Left cardiac atrium (tissue), 4 donors: ENCODE results near the gene CCDC50. TPM values are rescaled to one million over a fixed set of nuclear protein-coding genes. Genes with fewer than 3 reads are reported as not detected.

Source experiments
- ATAC-seq, 2 donors: fragments of 200-7000 bp; cut with Tn5 transposase; one replicate each; pipeline ENCODE4 v1.9.1; 2020; ENCODE audit warnings: mild to moderate bottlenecking in 2 of 2, moderate library complexity in 2 of 2
- DNase-seq: peaks from one replicate; pipeline ENCODE4 v3.0.0-alpha.2; 2020
- intact Hi-C, 2 donors: fragments of 100-400 bp; cut with DNase I; formaldehyde crosslinking; loops; one replicate each; pipeline versions ENCODE4 v1.14.1 to v1.15.1; 2022 to 2023
- total RNA-seq, 2 donors: library from RNA; stranded (reverse); fragmentation: NEBNext Ultra II Directional; extraction: Animal tissue kit (Norgen Biotek cat#: 25700); gene quantifications; one replicate each; pipeline ENCODE4 v1.2.1, GENCODE V29; 2021
- donor health status: DM: no; HTN: yes; CAD: no.
- donor health status: DM: no; HTN: yes; CAD: no; lungs with severe emphysema.
- donor health status: DM: yes; HTN: yes; CAD: no.
- donor health status: Dilated cardiomyopathy.

CCDC50 gene
- total RNA-seq, 2 donors from 2014 or later: 53.1 to 69.0 TPM

DNA sequence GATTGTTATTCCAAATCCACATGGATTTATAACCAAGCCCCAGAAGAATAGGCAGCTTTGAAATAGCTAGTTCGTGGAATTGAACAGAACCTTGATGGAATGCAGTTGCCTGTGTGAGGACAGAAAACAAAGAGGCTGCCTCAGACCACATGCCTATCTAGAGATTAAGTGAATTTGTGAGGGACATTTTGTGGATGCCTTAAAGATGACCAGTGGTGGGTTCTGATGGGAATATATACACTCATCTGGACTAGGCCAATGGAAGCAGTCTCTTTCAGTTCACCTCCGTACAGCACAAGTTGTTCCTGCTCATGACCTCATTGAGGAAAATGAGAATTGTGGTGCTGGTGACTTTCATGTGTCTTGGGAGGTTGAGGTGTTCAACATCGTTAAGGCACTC, 68.6 kb downstream of the CCDC50 start:
- DNase-seq: no peak
- no peak for ATAC-seq
- intact Hi-C loops: no loop called here

DNA sequence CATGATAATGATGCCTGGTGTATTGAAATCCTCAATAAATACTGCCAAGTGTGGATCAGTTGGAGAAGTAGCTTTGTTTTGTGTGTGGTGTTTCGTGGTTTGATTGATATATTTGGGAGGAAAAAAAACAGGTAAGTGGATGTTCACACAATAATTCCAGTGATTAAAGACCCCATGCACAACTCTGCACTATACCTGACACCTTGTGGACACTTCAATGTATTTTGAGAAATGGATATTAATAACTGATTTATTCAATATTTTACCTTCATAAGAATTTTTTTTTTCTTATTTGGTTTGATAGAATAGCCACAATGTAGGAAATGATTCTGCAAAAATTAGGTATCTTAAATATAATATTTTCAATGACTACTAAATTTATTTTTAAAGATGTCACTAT, 69.4 kb downstream of the CCDC50 start:
- intact Hi-C loops: no loop called here
- ATAC-seq: no peak

DNA sequence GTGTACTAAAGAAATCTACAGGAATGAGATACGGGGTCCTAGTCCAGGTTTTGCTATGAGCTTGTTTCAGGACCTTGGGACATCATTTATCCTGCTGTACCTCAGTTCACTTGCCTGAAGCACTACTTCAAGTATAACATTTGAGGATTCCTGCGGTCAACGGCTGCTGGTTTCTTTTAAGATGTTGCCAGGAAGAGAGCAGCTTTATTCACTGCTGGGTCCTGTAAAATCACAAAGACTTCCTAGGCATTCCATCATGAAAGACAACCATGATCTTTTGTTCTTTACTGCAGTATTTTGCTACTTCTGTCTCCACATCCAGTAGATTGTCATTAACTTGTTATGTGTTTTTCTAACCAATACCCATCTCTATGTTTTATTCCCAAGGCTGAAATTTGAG, 70.7 kb downstream of the CCDC50 start:
- DNase-seq (no peak), ATAC-seq (no peak)
- intact Hi-C loops: no loop called here

More for the DNA sequence above, 69.4 kb downstream of the CCDC50 start:
- DNase-seq: no peak

DNA sequence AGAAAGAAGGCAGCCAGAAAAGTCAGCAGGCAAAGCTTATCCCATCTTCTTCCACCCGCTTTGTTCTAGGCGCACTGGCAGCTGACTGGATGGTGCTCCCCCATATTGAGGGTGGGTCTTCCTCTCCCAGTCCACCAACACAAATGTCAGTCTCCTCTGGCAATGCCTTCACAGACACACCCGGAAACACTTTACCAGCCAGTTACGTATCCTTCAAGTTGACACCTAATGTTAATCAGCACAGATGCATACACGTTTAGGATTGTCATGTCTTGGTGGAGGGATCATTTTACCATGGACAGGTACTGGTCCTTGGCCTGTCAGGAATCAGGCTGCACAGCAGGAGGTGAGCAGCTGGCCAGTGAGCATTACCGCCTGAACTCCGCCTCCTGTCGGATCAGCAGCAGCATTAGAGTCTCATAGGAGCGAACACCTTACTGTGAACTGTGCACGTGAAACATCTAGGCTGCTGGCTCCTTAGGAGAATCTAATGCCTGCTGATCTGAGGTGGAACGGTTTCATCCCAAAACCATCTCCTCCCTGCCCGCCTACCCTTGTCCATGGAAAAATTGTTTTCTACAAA, 72.7 kb downstream of the CCDC50 start:
- DNase-seq: no peak
- intact Hi-C loops: no loop called here
- ATAC-seq: no peak

DNA sequence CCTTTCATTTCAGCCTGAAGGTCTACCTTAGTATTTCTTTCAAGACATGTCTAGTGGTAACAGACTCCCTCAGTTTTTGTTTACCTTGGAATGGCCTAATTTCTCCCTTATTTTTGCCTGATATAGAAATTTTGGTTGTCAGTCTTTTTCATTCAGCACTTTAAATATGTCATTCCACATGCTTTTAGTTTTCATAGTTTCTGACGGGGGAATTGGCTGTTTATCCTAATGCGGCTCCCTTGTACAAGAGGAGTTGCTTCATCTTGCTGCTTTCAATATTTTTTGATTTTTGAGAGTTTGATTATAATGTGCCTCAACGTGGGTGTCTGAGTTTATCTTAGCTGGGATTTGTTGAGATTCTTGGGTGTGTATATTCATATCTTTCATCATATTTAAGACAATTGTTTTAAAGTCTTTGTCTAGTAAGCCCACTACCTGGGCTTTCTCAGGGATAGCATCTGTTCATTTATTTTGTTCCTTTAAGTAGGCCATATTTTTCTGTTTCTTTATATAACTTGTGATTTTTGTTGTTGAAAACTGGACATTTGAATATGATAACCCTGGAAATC, 80.7 kb downstream of the CCDC50 start:
- intact Hi-C loops: loop anchor here in 1 of 2 donors (10.0 kb wide), 1 partner anchor 1035 kb away; no protein-coding TSS in a partner anchor
- no peak for ATAC-seq
- DNase-seq: no peak

DNA sequence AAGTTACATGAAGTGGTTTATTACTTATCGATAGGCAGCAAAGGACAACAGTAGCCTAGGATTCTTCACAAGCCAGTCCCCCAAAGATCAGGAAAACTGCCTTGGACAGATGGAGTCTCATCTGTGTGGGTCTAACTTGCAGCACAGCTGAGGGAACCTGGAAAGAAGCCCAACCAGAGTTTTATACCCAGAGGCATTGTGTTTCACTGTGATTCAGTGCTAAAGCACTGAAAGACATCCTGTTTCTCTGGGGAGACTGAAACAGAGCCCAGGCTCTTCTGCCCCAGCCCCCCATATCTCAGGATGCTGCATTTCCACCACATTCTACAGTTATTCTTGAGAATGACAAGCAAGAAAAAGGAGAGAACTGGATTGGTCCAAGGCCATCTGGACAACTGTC, 83.6 kb downstream of the CCDC50 start:
- intact Hi-C loops: loop anchor here in 1 of 2 donors (10.0 kb wide), 1 partner anchor 1032 kb away; no protein-coding TSS in a partner anchor

DNA sequence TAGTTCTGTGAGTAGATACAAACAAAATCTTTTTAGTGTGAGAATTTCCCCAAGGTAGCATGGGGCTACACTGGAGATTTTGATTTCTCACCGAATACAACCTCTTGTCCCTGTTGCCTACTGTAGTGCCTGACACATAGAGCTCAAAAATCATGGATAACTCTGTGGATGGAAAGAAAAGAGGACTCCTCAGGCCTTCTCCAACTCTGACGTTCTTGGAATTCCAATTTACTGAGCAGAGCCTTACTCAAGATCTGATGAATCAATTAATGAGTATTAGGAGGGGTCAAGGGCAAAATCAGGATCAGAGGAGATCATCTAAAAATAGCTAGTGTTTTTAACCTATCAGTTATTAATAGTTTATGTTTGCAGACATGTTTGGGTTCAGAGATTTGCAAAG, 85.1 kb downstream of the CCDC50 start:
- DNase-seq: no peak
- no peak for ATAC-seq
- intact Hi-C loops: loop anchor here in 1 of 2 donors (10.0 kb wide), 1 partner anchor 1031 kb away; no protein-coding TSS in a partner anchor

More for the DNA sequence above, 83.6 kb downstream of the CCDC50 start:
- no peak for DNase-seq
- no peak for ATAC-seq

DNA sequence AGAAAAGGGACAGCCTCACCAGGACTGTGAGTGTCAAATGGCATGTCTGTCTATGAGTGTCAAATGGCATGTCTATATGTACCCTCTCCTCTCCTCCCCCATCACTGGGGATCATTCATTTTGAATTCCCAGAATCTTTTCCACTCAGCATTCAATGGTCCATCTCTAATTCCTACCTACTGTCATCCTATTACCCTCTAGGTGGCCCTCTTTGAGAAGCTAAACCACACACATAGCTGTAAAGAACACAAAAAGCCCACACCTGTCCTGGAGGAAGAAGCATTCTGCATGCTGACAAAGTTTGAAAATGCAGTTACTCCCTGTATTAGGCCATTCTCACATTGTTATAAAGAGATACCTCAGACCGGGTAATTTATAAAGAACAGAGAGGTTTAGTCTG, 85.5 kb downstream of the CCDC50 start:
- no peak for ATAC-seq

DNA sequence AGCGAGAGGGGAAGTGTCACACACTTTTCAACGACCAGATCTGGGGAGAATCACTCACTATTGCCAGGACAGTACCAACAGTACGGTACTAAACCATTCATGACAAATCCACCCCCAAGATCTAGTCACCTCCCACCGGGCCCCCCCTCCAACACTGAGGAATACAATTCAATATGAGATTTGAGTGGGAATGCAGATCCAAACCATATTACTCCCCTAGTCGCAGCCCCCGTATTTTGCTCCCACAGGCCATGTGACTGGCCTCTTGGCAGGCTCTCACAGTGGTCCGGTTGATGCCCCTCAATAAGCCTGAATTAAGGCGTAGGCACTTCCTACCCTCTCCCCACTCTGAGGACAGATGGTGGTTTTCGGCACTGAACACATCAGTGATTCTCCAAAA, 86.4 kb downstream of the CCDC50 start:
- DNase-seq: no peak
- intact Hi-C loops: loop anchor here (5.0 to 10.0 kb wide), 2 partner anchors 717 to 1029 kb away; no protein-coding TSS in a partner anchor
- no peak for ATAC-seq

More for the DNA sequence above, 85.5 kb downstream of the CCDC50 start:
- no peak for DNase-seq
- intact Hi-C loops: loop anchor here (5.0 to 10.0 kb wide), 2 partner anchors 718 to 1030 kb away; no protein-coding TSS in a partner anchor

DNA sequence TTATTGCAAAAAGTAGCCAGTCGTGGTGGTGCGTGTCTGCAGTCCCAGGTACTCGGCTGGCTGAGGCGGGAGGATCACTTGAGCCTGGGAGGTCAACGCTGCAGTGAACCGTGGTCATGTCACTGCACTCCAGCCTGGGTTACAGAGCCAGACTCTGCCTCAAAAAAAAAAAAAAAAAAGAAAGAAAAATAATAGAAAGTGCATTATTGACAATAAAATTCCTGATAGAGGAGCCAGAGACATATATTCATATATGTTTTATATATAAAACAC, 88.2 kb downstream of the CCDC50 start:
- intact Hi-C loops: loop anchor here (5.0 to 10.0 kb wide), 2 partner anchors 715 to 1027 kb away; no protein-coding TSS in a partner anchor
- ATAC-seq (no peak), DNase-seq (no peak)

DNA sequence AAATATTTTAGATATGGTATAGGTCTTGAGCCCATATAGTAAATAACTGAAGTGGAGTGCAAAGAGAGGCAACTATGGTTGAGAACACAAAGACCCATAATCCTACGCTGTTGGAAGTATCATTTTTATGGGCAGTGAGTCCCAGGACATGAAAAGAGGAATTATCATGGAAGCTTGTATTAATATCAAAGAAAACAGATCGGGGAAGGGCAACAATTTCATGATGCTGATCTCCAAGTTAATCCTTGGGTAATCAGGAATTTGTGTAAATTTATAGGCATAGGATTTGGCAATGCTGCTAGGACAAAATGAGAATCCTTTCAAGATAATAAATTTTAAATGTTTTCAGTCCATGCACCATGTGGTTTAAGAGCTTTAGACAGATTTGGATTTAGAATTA, 91.6 kb downstream of the CCDC50 start:
- ATAC-seq (no peak), DNase-seq (no peak)
- intact Hi-C loops: loop anchor here in 1 of 2 donors (5.0 kb wide), 1 partner anchor 1022 kb away; no protein-coding TSS in a partner anchor

DNA sequence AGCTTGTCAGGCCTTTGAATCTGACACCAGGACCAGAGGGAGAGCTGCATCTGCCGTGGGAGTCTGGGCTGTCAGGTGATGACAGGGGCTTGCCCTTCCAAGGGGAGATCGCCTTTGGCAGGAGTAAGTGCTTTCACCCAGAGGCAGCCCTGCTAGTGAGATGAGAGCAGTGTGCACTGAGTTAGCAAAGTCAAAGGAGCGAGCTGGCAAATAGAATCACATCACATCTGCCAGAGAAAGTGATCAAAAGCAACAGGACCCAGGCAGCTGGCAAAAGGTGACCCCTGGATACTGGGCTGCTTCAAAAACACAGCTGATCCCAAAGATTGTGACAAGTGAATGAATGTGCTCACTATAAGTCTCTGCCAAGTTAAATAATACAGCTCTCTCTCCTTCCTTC, 95.7 kb downstream of the CCDC50 start:
- intact Hi-C loops: loop anchor here in 1 of 2 donors (5.0 kb wide), 1 partner anchor 1017 kb away; no protein-coding TSS in a partner anchor
- peak in 1 of 2 donors; percentile 44 for ATAC-seq

DNA sequence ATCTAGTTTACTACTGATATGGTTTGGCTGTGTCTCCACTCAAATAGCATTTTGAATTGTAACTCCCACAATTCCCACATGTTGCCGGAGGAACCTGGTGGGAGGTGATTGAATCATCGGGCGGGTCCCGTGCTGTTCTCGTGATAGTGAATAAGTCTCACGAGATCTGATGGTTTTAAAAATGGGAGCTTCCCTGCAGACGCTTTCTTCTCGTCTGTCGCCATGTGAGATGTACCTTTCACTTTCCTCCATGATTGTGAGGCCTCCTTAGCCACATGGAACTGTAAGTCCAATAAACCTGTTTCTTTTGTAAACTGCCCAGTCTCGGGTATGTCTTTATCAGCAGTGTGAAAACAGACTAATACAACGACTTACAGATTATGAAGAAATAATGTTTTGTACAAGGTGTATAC, 96.1 kb downstream of the CCDC50 start:
- intact Hi-C loops: no loop called here
- no peak for DNase-seq
- ATAC-seq: peak in 1 of 2 donors; percentile 44

More for the DNA sequence above, 95.7 kb downstream of the CCDC50 start:
- DNase-seq: no peak

DNA sequence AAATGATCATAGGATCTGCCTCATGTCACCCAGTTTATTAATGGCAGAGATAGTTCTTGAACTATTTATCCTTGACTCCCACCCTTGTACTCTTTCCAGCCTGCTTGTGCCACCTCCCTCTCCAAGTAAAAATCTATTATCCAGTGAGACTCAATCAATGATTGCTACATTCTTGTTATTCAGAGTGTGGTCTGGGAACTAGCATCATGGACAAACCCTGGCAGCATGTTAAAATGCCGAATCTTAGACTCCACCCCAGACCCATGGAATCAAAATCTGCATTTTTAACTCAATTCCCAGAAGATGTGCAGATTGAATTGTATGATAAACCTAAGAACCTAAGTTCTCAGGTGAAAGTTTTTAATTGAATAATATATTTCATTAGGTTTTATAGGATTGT, 97.1 kb downstream of the CCDC50 start:
- no peak for ATAC-seq
- intact Hi-C loops: no loop called here
- no peak for DNase-seq

DNA sequence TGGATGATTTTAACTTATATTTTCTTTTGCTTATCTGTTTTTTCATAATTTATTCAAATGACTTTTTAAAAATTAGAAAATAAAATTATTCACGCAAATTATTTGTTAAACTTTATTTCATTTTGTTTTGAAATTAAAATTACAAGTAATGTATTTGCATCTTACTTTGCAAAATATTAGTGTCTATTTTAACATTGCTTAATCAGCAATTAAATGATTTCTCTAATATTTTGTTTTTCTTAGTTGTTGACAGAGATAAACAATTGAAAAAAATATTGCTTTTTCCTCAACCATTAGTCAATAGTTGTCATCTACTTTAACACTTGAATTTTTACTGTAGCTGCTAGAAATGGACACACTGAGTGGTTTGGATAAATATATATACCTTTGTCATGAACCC, 99.0 kb downstream of the CCDC50 start:
- intact Hi-C loops: no loop called here
- ATAC-seq: no peak
- DNase-seq: no peak

DNA sequence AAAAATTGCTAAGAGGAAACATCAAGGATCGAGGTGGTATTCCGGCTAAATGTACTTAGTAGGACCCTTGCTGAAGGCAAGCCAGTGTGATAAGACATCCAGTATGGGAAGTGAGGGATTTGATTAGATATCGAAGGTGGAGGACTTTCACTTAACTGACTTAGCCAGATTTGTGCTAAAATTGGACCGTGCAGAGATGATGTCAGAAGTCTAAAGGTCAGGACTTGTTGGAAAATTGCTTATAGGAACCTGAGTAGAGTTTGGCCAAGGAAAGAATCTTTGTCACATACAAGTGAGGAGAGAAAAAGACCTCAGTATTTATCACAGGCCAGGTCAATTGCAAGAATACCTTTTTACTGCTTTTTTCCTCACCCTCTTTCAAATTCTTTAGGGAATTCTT, 100.9 kb downstream of the CCDC50 start:
- no peak for DNase-seq

DNA sequence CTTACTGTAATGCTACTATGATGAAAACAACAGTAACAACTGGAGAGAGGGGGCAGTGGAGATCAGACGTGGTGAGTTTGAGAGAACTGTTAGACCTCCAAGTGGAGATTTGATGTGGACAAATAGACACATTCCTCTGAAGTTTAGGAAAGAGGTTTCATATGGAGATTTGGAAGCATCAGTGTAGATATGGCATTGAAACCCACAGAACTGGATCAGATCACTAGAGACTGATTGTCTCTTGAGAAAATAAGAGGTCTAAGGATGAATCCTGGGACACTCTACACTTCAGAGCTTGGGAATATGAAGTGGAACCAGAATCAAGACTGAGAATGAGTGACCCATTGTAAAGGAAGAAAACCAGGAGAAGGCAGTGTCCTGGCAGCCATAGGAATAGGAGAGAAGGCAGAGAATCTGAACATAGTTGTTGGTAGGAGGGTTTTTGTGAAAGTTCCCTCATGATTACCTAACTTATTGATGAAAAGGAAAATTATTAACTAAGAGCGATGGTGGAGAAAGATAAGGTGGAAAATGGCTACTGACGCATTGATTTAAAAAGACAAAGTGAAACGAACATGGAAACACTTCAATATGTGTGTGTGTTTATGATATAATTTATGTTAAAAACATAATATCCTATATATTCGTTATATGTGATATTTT, 102.1 kb downstream of the CCDC50 start:
- intact Hi-C loops: no loop called here
- DNase-seq (no peak), ATAC-seq (no peak)

More for the DNA sequence above, 100.9 kb downstream of the CCDC50 start:
- intact Hi-C loops: no loop called here
- no peak for ATAC-seq

DNA sequence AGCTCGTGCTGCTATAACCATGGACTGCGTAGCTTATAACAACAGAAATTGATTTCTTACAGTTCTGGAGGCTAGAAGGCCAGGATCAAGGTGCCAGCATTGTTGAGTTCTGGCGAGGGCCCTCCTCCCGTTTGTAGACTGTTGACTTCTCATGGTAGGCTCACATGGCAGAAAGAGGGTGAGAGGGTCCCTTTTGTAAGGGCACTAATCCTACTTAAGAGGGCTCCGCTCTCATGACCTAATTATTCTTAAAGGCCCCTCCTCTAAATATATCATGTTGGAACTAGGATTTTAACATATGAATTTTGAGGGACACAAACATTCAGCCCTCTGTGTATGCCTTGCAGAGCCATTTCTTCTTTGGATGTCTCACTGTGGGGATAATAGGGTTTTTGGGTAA, 103.0 kb downstream of the CCDC50 start:
- intact Hi-C loops: no loop called here
- no peak for ATAC-seq
- DNase-seq: no peak

DNA sequence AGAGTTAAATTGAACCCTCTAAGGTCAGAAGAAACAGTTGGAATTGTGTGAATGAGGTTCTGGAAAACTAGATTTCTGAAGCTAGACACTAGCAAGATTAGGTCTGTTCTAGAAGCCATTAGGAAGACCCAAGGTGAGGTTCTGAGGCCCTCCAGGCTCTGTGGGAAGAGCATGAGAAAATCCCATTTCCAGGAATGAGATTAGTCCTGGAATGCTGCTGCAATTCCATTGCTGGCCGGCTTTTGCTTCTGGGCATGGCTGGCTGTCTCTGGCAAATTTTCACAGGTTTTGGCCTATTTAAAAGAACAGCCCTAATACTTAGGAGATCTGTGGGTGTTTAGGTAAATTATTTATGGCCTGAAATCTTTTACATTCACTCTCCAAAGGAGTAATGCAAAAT, 104.8 kb downstream of the CCDC50 start:
- no peak for ATAC-seq
- DNase-seq: no peak
- intact Hi-C loops: no loop called here

DNA sequence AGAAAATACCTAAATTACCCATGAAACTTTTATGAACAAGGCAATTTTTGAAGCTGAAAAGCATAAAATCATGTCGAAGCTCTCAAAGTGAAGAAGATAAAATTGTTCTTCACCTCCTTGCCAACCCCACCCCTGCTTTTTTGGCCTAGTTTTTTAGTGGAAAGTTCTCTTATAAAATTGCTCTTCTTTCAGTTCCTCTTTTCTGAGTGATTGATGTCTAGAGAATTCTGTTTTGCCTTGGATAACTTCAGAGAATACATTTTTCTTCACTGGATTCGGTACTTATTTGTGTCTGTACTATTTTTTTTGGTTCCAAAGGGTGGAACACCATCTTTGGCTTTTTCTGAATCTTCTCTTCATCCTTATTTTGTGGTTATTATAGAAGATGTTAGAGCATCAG, 106.8 kb downstream of the CCDC50 start:
- ATAC-seq (no peak), DNase-seq (no peak)
- intact Hi-C loops: no loop called here
